Measurements from ENCODE around the gene SCN3A.

GRCh38 chr2:165068487-165068757 is 135.4 kb downstream of the SCN3A start:
- TF ChIP-seq CTCF (IDR thresholded peaks at IDR 0.05) (no peak), POLR2A (IDR thresholded peaks at IDR 0.05) (no peak), EP300 (IDR thresholded peaks at IDR 0.05) (no peak)
